Measurements from ENCODE around the gene AMPH.
"Not testable (repeated sequence)": the region's sequence is repeated elsewhere in the genome, so short reads cannot be mapped to it uniquely, and the experiment has no call there.

The AMPH gene

DNA sequence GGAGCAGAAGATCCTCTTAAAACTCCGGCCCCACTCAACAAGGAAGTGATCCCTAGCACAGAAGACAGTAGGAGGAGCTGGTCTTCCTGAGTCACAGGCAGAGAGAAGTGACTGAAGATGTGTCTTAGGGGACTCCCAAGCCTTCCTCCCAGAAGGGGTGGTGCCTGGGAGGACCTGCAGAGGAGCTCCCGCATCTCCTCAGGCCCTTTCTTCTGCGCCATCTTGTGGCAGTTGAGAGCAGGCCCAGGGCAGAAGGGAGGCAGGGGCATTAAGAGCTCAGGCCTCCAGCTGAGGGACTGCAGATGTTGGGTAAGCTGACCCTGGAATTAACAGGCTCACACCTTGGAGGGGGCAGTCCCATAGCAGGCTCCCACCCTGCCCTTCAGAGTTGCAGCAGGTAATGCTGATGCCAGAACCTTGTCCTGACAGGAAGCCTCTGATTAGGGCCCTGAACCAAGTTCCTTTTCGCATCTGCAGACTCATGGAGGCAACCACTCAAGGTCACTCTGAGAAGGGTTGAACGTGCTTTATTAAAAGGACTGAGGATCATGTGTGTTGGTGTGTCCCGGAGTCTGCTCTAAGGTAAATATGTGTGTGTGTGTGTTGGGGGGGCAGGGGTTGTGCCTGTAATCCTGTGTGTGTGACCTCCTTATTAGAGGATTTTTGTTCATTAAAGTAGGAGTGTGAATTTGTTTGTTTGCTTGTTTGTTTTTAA lies 281.1 kb downstream of the AMPH start:
- not testable (repeated sequence) for H3K27ac ChIP-seq
- TF ChIP-seq, protein P1, sequence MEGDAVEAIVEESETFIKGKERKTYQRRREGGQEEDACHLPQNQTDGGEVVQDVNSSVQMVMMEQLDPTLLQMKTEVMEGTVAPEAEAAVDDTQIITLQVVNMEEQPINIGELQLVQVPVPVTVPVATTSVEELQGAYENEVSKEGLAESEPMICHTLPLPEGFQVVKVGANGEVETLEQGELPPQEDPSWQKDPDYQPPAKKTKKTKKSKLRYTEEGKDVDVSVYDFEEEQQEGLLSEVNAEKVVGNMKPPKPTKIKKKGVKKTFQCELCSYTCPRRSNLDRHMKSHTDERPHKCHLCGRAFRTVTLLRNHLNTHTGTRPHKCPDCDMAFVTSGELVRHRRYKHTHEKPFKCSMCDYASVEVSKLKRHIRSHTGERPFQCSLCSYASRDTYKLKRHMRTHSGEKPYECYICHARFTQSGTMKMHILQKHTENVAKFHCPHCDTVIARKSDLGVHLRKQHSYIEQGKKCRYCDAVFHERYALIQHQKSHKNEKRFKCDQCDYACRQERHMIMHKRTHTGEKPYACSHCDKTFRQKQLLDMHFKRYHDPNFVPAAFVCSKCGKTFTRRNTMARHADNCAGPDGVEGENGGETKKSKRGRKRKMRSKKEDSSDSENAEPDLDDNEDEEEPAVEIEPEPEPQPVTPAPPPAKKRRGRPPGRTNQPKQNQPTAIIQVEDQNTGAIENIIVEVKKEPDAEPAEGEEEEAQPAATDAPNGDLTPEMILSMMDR (conservative IDR thresholded peaks at IDR 0.05), result peak; percentile 67

DNA sequence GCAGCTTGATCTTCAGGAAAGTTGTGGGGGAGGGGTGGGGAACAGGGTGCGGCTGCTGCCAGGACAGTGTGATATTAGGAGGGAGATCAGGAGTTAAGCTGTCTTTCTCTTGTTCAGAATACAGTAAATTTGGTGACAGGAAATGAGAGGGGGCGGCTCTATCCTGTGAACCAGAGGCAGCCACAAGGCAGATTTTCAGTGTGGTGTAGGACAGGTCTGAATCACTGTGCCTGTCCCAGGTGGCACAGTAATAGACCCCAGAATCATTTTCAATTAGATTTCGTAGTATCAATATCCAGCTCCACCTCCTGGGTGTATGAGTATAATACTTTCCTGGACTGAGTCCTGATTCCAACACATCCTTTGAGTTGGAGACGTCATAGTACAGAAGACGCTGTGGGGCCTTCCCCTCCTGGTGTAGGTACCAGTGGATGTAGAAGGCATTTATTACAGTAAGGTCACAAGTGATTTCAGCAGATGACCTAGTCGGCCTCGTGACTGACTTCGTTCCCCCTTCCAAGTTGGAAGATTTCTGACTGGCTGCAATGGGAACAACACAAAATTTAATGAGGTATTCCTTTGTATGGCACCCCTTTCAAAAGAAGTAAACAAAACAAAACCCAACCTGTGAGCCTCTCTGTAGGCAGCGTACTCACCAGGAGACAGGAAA lies 281.9 kb downstream of the AMPH start:
- not testable (repeated sequence) for H3K27ac ChIP-seq

DNA sequence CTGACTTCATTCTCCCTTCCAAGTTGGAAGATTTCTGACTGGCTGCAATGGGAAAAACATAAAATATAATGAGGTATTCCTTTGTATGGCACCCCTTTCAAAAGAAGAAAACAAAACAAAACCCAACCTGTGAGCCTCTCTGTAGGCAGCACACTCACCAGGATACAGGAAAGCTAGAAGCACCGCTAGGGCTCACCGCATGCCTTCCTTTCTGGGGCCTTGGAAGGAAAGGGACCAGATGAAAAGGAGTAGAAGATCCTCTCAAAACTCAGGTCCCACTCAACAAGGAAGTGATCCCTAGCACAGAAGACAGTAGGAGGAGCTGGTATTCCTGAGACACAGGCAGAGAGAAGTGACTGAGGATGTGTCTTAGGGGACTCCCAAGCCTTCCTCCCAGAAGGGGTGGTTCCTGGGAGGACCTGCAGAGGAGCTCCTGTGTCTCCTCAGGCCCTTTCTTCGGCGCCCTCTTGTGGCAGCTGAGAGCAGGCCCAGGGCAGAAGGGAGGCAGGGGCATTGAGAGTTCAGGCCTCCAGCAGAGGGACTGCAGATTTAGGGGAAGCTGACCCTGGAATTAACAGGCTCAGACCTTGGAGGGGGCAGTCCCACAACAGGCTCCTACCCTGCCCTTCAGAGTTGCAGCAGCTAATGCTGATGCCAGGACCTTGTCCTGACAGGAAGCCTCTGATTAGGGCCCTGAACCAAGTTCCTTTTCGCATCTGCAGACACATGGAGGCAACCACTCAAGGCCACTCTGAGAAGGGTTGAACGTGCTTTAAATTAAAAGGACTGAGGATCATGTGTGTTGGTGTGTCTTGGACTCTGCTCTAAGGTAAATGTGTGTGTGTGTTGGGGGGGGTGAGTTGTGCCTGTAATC lies 285.6 kb downstream of the AMPH start:
- TF ChIP-seq, protein P1 (conservative IDR thresholded peaks at IDR 0.05), result peak; percentile 85
- H3K27ac ChIP-seq, result peak overlapping the region; percentile 50

DNA sequence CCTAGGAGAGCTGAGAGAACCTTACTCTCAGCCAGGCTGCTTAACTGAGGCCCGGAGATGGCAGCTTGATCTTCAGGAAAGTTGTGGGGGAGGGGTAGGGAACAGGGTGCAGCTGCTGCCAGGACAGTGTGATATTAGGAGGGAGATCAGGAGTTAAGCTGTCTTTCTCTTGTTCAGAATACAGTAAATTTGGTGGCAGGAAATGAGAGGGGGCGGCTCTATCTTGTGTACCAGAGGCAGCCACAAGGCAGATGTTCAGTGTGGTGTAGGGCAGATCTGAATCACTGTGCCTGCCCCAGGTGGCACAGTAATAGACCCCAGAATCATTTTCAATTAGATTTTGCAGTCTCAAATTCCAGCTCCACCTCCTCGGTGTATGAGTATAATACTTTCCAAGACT lies 286.4 kb downstream of the AMPH start:
- H3K27ac ChIP-seq, result peak overlapping the region; percentile 50

DNA sequence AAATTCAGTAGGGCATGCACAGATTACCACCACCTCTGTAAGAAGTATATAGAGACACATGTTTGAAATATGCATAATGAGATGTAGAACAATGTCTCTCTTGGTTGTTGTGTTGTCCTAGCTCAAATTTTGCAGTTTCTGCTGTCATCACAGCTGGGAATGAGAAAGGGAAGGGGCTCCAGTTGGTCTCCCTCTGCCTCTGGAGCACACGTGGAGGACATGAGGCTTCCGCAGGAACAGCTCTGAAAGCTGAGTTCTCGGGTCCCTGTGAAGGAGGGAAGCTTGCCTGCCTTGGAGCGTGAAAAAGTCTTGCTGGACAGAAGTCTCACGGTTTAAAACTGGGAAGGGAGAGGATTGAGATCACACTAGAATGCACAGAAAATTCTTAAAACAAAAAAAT lies 289.0 kb downstream of the AMPH start:
- H3K27ac ChIP-seq, result peak overlapping the region; percentile 36

DNA sequence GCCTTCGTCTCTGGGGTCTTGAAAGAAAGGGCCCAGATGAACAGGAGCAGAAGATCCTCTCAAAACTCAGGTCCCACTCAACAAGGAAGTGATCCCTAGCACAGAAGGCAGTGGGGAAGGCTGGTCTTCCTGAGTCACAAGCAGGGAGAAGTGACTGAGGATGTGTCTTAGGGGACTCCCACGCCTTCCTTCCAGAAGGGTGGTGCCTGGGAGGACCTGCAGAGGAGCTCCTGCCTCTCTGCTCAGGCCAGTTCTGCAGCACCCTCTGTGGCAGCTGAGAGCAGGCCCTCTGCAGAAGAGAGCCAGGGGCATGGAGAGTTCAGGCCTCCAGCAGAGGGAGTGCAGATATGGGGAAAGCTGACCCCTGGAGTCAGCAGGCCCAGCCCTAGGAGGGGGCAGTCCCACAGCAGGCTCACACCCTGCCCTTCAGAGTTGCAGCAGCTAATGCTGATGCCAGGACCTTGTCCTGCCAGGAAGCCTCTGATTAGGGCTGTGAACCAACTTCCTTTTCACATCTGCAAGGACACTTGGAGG lies 289.9 kb downstream of the AMPH start:
- TF ChIP-seq, protein P1 (conservative IDR thresholded peaks at IDR 0.05), result peak; percentile 49
- H3K27ac ChIP-seq, result peak overlapping the region; percentile 36

DNA sequence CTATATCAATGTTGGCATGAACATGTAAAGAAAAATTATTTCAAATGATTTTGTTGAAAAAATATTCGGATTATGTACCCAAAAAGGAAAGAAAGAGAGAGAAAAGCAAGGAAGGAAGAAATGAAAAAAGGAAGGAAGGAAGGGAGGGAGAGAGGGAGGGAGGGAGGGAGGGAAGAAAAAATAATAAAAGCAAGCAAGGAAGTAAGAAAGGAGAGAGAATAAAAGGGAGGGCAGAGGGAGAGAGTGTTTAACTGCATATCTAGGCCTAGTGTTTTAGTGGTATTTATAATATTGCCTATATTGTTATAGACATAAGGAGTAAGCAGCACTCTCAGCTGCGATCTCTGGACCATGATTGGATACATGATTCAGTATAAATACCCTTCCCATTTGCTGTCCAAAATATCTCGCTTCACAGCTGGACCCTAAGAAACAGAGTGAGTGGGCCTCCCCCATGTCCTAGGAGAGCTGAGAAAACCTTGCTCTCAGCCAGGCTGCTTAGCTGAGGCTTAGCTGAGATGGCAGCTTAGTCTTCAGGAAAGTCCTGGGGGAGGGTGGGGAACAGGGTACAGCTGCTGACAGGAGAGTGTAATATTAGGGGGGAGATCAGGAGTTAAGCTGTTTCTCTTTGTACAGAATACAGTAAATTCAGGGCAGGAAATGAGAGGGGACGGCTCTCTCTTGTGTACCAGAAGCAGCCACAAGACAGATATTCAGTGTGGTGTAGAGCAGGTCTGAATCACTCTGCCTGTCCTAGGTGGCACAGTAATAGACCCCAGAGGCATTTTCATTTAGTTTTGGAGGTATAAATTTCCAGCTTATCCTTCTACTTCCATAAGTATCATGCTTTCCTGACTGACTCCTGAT lies 291.0 kb downstream of the AMPH start:
- peak overlapping the region; percentile 36 for H3K27ac ChIP-seq
- TF ChIP-seq, protein P1 (conservative IDR thresholded peaks at IDR 0.05), result no peak

DNA sequence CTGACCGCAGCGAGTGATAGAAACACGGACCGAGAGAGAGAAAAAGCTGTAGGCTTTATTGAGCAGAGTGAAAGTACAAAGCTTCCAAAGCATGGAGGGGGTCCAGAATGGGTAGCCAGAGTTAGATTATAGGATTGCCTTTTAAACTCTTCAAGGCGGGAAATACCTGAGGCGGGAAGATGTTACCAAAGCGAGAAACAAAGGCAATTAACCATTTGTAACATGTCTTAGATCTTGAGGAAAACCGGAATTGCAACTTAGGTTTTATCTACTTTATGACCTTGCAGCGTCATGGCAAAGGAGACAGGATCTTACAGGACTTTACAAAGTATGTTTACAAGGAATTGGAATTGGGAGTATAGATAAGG lies 295.0 kb downstream of the AMPH start:
- H3K27ac ChIP-seq, result peak overlapping the region; percentile 68
